Measurements from ENCODE around the gene ANKRA2. TPM values are rescaled to one million over a fixed set of nuclear protein-coding genes. Genes with fewer than 3 reads are reported as not detected.

The ANKRA2 gene
- total and polyA plus RNA-seq, 4 experiments from 2014 or later = 15.9 to 59.4 (median 40.2) TPM

- Mint-ChIP-seq H3K36me3 (peaks cover 45 to 58% of the 10 kb centered on the region in 2 donors), H3K27ac (peak overlapping the region in 1 of 7 donors; percentile 3), H3K27me3 (no peaks in the 10 kb centered on the region), H3K4me3 (no peak overlapping the region), H3K9me3 (no peaks in the 10 kb centered on the region), H3K4me1 (peaks cover 5 to 10% (median 8%) of the 10 kb centered on the region in 4 donors)
- POLR2A ChIA-PET (ENCODE audit: partially characterized antibody) = interaction anchor here (1.9 kb wide), 1 partner anchor 7 kb away, joined by 9 read pairs; the partner anchor contains the start of gene BTF3
- Histone ChIP-seq H3K4me3 (ENCODE audit: low read length in 2 of 2) (no peak overlapping the region), H3K36me3 (ENCODE audit: insufficient read depth, low read length) (peaks cover 45% of the 10 kb centered on the region), H3K27ac (ENCODE audit: low read depth, low read length) (no peak overlapping the region), H3K9me3 (ENCODE audit: control insufficient read depth in 1 of 2, low read length in 2 of 2) (no peaks in the 10 kb centered on the region), H3K27me3 (ENCODE audit: insufficient read depth, low read length) (no peaks in the 10 kb centered on the region), H3K4me1 (ENCODE audit: insufficient read depth, low read length) (peaks cover 2% of the 10 kb centered on the region)
- intact Hi-C loops (cut with micrococcal nuclease) = no loop called here
- CTCF ChIA-PET (ENCODE audit: partially characterized antibody) = interaction anchor here (1.7 kb wide), 1 partner anchor 31 kb away, joined by 4 read pairs; no protein-coding TSS in a partner anchor
- no peak for DNase-seq
Measured at GRCh38 chr5:73506459-73506955, 58.9 kb downstream of the ANKRA2 start.

Other genes starting within 250 kb of the ANKRA2 start
- not detected for gene FOXD1, start 116.9 kb downstream of the ANKRA2 start, total RNA-seq
- gene FOXD1, start 116.9 kb downstream of the ANKRA2 start, polyA plus RNA-seq = under 1 TPM in 1 of 2 donors, not detected in 1; 0.08 TPM
- gene BTF3, start 67.2 kb downstream of the ANKRA2 start, total RNA-seq = 100 to 1,000 TPM; 538 to 557 TPM
- 100 to 1,000 TPM; 757 to 779 TPM for gene BTF3, start 67.2 kb downstream of the ANKRA2 start, polyA plus RNA-seq
- 10 to 100 TPM; 22.6 to 22.7 TPM for gene UTP15, start 104 bp upstream of the ANKRA2 start, total RNA-seq
- gene UTP15, start 104 bp upstream of the ANKRA2 start, polyA plus RNA-seq = 10 to 100 TPM in 1 of 2 donors, 1 to 10 TPM in 1; 5.0 to 12.7 TPM
- gene ARHGEF28, start 60.6 kb upstream of the ANKRA2 start, total RNA-seq = not detected
- not detected for gene ARHGEF28, start 60.6 kb upstream of the ANKRA2 start, polyA plus RNA-seq